Measurements from ENCODE around the gene CRABP2. TPM values are rescaled to one million over a fixed set of nuclear protein-coding genes. Genes with fewer than 3 reads are reported as not detected.

The CRABP2 gene
- total and polyA plus RNA-seq, 12 donors = 0.25 to 2.7 (median 1.3) TPM; not detected in 1

DNA sequence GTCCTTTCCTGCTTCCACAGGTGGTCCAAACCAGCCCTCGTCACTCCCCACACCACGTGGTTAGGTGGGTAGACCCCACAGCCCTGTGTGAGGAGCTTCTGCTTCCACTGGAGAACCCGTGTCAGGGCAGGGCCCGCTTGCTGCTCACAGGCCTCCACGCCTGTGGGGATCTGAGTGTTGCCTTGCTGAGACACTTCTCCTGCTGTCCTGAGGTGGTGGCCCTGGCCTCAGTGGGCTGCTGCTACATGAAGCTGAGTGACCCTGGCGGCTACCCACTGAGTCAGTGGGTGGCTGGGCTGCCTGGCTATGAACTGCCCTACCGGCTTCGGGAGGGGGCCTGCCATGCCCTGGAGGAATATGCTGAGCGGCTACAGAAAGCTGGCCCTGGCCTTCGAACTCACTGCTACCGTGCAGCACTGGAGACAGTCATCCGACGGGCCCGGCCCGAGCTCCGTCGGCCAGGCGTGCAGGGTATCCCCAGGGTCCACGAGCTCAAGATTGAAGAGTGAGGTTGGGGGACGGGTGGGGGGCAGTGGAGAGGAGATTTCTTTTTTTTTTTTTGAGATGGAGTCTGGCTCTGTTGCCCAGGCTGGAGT lies 28.7 kb upstream of the CRABP2 start:
- H3K9me3 ChIP-seq = no peaks in the 10 kb centered on the region
- DNase-seq = no peak
- H3K4me1 ChIP-seq = peaks cover 0 to 10% (median 9%) of the 10 kb centered on the region in 9 donors
- TF ChIP-seq, protein P1, sequence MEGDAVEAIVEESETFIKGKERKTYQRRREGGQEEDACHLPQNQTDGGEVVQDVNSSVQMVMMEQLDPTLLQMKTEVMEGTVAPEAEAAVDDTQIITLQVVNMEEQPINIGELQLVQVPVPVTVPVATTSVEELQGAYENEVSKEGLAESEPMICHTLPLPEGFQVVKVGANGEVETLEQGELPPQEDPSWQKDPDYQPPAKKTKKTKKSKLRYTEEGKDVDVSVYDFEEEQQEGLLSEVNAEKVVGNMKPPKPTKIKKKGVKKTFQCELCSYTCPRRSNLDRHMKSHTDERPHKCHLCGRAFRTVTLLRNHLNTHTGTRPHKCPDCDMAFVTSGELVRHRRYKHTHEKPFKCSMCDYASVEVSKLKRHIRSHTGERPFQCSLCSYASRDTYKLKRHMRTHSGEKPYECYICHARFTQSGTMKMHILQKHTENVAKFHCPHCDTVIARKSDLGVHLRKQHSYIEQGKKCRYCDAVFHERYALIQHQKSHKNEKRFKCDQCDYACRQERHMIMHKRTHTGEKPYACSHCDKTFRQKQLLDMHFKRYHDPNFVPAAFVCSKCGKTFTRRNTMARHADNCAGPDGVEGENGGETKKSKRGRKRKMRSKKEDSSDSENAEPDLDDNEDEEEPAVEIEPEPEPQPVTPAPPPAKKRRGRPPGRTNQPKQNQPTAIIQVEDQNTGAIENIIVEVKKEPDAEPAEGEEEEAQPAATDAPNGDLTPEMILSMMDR (IDR thresholded peaks at IDR 0.05) = no peak
- H3K36me3 ChIP-seq = peaks cover 0 to 72% (median 36%) of the 10 kb centered on the region in 9 donors
- H3K4me3 ChIP-seq = no peak overlapping the region
- no peak overlapping the region for H3K27ac ChIP-seq
- ATAC-seq = no peak
- 94% methylated on average over 20 of the region's 20 CpGs for WGBS, 2 donors
- H3K27me3 ChIP-seq = no peaks in the 10 kb centered on the region
- intact Hi-C loops (cut with DNase I) = no loop called here

DNA sequence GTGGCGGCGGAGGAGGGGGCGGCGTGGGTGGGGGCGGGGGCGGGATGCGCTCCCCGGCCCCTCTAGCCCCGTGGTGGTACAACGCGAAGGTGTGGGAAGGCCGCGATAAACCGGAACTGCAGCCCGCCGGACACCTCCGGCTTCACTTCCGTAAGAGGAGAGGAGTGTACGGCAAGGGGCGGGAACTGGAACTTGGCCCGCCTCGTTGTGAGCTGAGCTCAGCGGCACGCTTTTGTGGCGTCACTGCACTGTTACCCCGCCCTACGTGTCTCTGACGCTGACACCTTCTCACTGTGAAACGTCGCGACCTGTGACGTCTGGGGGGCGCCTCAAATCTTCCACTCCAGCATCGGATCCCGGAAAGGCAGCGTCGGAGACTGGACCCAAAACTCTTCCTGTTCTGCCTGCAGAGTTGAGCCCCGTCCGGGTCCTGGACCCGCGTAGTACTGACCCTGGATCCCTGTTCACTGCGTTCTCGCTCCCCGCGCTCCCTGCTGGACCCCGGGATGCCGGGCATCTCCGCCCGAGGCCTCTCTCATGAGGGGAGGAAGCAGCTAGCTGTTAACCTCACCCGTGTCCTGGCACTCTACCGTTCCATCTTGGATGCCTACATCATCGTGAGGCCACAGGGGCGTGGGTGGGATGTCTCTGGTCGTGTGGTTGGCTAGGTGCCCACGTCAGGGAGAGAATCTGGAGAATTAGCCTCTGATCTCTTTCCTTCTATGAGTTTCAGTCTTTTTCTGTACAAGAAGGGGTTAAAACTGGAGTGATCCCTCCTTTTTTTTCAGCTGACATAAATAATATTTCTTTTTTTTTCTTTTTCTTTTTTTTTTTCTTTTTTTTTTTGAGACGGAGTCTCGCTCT lies 23.4 kb upstream of the CRABP2 start, which contains the start of gene ISG20L2:
ISG20L2 (minus strand) TSS at position 168 of the 864 bp plus-strand sequence. CDS start 1,114 bp downstream, outside the sequence.
- H3K4me3 ChIP-seq = peak within 1 kb of the TSS; percentile 57 to 86 (median 78)
- DNase-seq (peak; percentile 94 to 96), ATAC-seq (peak; percentile 95 to 97 (median 96))
- H3K27me3 ChIP-seq = no peaks in the 10 kb centered on the region
- TF ChIP-seq, protein P1 (IDR thresholded peaks at IDR 0.05) = no peak
- 1 to 2% methylated on average over 55 to 57 of the region's 57 CpGs for WGBS, 2 donors
- peaks cover 21 to 52% (median 44%) of the 10 kb centered on the region in 9 donors for H3K4me1 ChIP-seq
- intact Hi-C loops (cut with DNase I) = loop anchor here in 8 of 10 donors (1.0 to 10.0 kb wide), 8 partner anchors 38 to 196 kb away; partner anchors contain the start of genes PRCC (in 7 of the 8), INSRR (in 2 of the 8), PEAR1 (in 2 of the 8) and LRRC71 (in 1 of the 8)
- H3K36me3 ChIP-seq = peaks cover 0 to 40% (median 16%) of the 10 kb centered on the region in 9 donors
- H3K9me3 ChIP-seq = no peaks in the 10 kb centered on the region
- peak within 1 kb of the TSS; percentile 92 to 98 (median 95) for H3K27ac ChIP-seq

DNA sequence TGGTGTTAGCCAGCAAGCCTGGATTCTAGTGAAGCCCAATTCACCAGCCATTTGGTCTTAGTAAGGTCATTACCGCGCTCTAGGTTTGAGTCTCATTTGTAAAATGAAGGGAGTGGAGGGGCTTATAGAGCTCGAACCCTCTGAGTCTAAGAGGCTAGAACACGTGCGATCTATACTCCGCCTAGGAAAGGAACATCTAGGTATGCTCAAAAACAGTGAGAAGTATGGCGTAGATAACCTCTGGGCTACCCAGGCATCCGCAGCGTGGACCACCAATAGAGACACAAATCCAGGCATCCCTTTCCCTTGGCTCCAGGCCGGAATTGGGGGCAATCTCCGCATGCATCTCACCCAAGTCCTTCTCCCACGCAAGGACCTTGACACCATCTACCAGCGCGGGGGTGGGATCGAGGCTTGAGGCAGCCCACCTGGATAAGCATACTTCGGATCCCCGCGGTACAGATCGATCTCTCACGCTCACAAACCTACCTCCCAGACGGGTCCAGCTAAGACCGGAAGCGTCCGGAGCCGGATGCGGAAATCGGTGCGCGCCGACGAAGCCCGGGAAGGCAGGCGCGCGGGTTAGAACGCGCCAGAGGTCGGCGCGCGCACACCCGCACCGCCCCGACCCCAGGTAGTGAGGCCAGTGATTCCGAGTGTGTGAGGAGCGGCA lies 22.7 kb upstream of the CRABP2 start, which contains the start of gene METTL25B:
METTL25B (plus strand) TSS at position 544 of the 673 bp plus-strand sequence. CDS start 636 bp downstream, outside the sequence.
- 1 to 2% methylated on average over 45 to 46 of the region's 46 CpGs for WGBS, 2 donors
- Histone ChIP-seq H3K27me3 (no peaks in the 10 kb centered on the region), H3K9me3 (no peaks in the 10 kb centered on the region), H3K27ac (peak within 1 kb of the TSS; percentile 92 to 98 (median 95)), H3K36me3 (peaks cover 0 to 40% (median 20%) of the 10 kb centered on the region in 9 donors), H3K4me3 (peak within 1 kb of the TSS; percentile 57 to 86 (median 78)), H3K4me1 (peaks cover 21 to 52% (median 44%) of the 10 kb centered on the region in 9 donors)
- TF ChIP-seq, protein P1 (IDR thresholded peaks at IDR 0.05) = no peak
- peak; percentile 76 to 80 for DNase-seq
- peak; percentile 75 to 89 (median 79) for ATAC-seq
- intact Hi-C loops (cut with DNase I) = loop anchor here in 8 of 10 donors (1.0 to 10.0 kb wide), 9 partner anchors 39 to 197 kb away; partner anchors contain the start of genes PRCC (in 7 of the 8), INSRR (in 2 of the 8), PEAR1 (in 2 of the 8) and LRRC71 (in 1 of the 8)

Measured in heart right ventricle (tissue), 16 donors.